Measurements from ENCODE around the gene PPFIA4.

PPFIA4 gene

DNA sequence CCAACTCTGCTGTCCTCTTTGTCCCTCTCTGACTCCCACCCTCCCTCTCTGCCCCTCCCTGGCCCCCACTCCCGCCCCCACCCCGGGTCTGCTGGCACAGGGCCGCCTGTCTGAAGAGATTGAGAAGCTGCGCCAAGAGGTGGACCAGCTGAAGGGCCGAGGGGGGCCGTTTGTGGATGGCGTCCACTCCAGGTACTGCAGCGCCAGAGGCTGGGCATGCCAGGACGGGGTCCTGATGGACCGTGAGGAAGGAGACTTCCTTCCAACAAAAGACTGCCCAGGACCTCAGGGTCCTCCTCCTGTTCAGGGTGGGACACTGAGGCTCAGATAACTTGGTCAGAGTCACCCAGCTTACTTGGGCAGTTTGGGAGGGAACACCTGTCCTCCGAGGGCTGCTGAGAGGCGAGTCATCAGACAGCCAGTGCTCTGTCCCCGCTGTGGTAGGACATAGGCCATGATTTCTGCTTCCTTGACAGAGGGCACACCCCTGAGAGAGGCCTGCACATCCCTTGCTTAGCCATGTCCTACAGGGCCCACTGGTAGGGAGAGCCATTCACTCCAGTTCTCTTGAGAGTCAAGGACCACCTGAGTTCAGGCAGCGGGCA lies 23.4 kb downstream of the PPFIA4 start:
- H3K4me1 ChIP-seq (ENCODE audit: control insufficient read depth in 1 of 2, insufficient read depth in 1 of 2, low read depth in 1 of 2, low read length in 1 of 2): no peaks in the 10 kb centered on the region
- peaks cover 5% of the 10 kb centered on the region for H3K27me3 ChIP-seq
- no peak overlapping the region for H3K27ac ChIP-seq
- H3K9me3 ChIP-seq: no peaks in the 10 kb centered on the region
- TF ChIP-seq, protein P1, sequence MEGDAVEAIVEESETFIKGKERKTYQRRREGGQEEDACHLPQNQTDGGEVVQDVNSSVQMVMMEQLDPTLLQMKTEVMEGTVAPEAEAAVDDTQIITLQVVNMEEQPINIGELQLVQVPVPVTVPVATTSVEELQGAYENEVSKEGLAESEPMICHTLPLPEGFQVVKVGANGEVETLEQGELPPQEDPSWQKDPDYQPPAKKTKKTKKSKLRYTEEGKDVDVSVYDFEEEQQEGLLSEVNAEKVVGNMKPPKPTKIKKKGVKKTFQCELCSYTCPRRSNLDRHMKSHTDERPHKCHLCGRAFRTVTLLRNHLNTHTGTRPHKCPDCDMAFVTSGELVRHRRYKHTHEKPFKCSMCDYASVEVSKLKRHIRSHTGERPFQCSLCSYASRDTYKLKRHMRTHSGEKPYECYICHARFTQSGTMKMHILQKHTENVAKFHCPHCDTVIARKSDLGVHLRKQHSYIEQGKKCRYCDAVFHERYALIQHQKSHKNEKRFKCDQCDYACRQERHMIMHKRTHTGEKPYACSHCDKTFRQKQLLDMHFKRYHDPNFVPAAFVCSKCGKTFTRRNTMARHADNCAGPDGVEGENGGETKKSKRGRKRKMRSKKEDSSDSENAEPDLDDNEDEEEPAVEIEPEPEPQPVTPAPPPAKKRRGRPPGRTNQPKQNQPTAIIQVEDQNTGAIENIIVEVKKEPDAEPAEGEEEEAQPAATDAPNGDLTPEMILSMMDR (IDR thresholded peaks at IDR 0.05): no peak
- no peak overlapping the region for H3K4me3 ChIP-seq (ENCODE audit: low read depth in 1 of 2, low read length in 1 of 2)
- no peaks in the 10 kb centered on the region for H3K36me3 ChIP-seq

DNA sequence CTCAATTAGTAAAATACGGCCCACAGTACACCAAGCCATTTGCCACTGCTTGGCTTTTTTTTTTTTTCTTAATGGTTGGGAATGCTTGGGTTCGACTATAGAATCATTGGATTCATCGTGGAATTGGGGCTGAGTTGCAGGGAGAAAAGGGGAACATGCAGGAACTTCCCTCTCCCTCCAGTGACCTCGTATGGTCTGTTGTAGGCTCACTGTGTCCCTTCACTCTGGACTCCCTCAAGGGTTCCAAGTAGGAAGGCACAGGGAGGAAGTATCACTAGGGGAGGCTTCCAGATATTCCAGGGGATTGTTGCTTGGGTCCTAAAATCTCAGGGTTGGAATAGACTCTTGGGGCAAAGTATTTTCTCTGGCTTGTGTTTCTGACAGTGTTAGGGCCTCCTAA lies 24.5 kb downstream of the PPFIA4 start:
- H3K4me3 ChIP-seq (ENCODE audit: low read depth in 1 of 2, low read length in 1 of 2): no peak overlapping the region
- H3K4me1 ChIP-seq (ENCODE audit: control insufficient read depth in 1 of 2, insufficient read depth in 1 of 2, low read depth in 1 of 2, low read length in 1 of 2): no peaks in the 10 kb centered on the region
- H3K9me3 ChIP-seq: no peaks in the 10 kb centered on the region
- H3K27me3 ChIP-seq: peaks cover 5% of the 10 kb centered on the region
- H3K36me3 ChIP-seq: no peaks in the 10 kb centered on the region
- TF ChIP-seq, protein P1 (IDR thresholded peaks at IDR 0.05): no peak
- H3K27ac ChIP-seq: no peak overlapping the region

DNA sequence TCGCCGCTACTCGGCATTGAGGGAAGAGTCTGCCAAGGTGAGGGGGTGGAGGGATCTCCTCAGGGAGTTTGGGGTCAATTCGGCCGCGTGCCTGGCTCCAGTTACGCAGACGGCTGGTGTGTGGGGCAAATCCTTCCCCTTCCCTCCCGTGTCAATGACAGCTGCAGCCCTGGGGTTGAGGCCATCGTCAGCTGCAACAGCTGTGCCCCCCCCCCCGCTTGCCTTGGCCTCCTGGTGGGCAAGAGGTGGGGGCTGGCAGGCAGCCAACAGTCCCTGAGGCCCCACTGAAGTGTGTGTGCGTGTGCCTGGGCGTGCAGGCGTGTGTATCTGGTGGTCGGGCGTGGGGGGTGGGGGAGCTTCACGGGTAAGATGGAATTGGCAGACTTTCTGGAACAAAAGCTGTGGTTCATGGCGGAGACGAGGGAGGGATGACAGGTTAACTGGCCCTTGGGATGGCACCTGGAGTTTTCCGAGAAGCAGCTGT lies 25.6 kb downstream of the PPFIA4 start:
- Histone ChIP-seq H3K36me3 (no peaks in the 10 kb centered on the region), H3K4me1 (ENCODE audit: control insufficient read depth in 1 of 2, insufficient read depth in 1 of 2, low read depth in 1 of 2, low read length in 1 of 2) (peaks cover 2 to 4% of the 10 kb centered on the region in 2 experiments)

DNA sequence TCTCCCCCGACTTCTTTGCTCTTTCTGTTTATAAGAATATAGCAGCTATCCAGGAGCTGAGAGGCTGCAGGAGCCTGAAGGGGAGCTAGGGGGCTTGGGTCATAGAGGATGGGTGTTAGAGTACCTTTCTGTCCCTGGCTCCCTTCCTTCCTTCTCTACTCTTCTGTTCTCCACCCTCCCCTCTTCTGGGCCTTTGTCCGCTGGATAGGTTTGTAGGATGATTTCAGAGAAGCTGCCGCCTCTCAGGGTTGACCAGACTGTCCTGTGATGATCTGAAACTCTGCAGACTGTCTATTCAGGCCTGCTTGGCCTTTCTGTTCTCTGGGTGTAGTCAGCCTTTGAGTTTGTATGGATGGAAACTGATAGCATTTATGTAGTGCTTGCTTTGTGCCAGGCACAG lies 26.3 kb downstream of the PPFIA4 start:
- H3K4me3 ChIP-seq (ENCODE audit: low read depth in 1 of 2, low read length in 1 of 2): no peak overlapping the region
- peaks cover 9 to 11% of the 10 kb centered on the region in 2 experiments for H3K4me1 ChIP-seq (ENCODE audit: control insufficient read depth in 1 of 2, insufficient read depth in 1 of 2, low read depth in 1 of 2, low read length in 1 of 2)
- TF ChIP-seq, protein P1 (IDR thresholded peaks at IDR 0.05): no peak
- H3K9me3 ChIP-seq: no peaks in the 10 kb centered on the region
- no peaks in the 10 kb centered on the region for H3K36me3 ChIP-seq
- H3K27ac ChIP-seq: no peak overlapping the region
- H3K27me3 ChIP-seq: peaks cover 5% of the 10 kb centered on the region

More for the DNA sequence above, 25.6 kb downstream of the PPFIA4 start:
- TF ChIP-seq, protein P1 (IDR thresholded peaks at IDR 0.05): no peak
- Histone ChIP-seq H3K27ac (no peak overlapping the region), H3K27me3 (peaks cover 5% of the 10 kb centered on the region), H3K4me3 (ENCODE audit: low read depth in 1 of 2, low read length in 1 of 2) (no peak overlapping the region), H3K9me3 (no peaks in the 10 kb centered on the region)

DNA sequence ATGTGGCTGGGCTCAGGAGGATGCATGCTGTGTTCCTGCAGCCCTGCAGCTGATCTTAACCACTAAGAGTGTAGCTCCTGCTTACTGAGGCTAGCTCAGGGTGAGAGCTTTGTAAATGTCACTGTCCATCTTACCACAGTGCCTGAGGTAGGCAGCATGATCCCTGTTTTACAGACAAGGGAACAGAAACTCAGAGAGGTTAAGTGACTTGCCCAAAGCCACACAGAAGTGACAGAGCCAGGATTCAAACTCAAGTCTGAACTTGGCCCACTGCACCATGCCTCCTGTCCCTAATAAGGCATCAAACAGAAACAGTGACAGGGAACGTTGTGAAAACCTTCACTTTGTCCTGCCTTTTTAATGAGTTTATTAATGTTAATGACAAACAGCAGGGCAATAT lies 27.9 kb downstream of the PPFIA4 start:
- Histone ChIP-seq H3K4me3 (ENCODE audit: low read depth in 1 of 2, low read length in 1 of 2) (no peak overlapping the region), H3K36me3 (no peaks in the 10 kb centered on the region), H3K9me3 (no peaks in the 10 kb centered on the region), H3K27me3 (peaks cover 5% of the 10 kb centered on the region), H3K4me1 (ENCODE audit: control insufficient read depth in 1 of 2, insufficient read depth in 1 of 2, low read depth in 1 of 2, low read length in 1 of 2) (peaks cover 25 to 27% of the 10 kb centered on the region in 2 experiments), H3K27ac (no peak overlapping the region)
- TF ChIP-seq, protein P1 (IDR thresholded peaks at IDR 0.05): no peak

Data from neutrophil (primary cell).